ENCODE data around the gene SF3B6. TPM values are rescaled to one million over a fixed set of nuclear protein-coding genes. Genes with fewer than 3 reads are reported as not detected.
"Not testable (repeated sequence)": the region's sequence is repeated elsewhere in the genome, so short reads cannot be mapped to it uniquely, and the experiment has no call there.

The SF3B6 gene
- total RNA-seq, 1 donor from 2014 or later, result 47.7 TPM

GRCh38 chr2:24072259-24072658 is 3.9 kb downstream of the SF3B6 start:
- ATAC-seq (ENCODE audit: poor library complexity) (no peak), DNase-seq (no peak)
- intact Hi-C loops (cut with DNase I), result no loop called here

GRCh38 chr2:24065341-24065740 is 10.8 kb downstream of the SF3B6 start:
- DNase-seq, result no peak
- intact Hi-C loops (cut with DNase I), result no loop called here
- ATAC-seq (ENCODE audit: poor library complexity), result no peak

- intact Hi-C loops (cut with DNase I), result no loop called here
- ATAC-seq (ENCODE audit: poor library complexity), result no peak
- no peak for DNase-seq
These were observed 17.4 kb downstream of the SF3B6 start for GRCh38 chr2:24058564-24059271.

DNA sequence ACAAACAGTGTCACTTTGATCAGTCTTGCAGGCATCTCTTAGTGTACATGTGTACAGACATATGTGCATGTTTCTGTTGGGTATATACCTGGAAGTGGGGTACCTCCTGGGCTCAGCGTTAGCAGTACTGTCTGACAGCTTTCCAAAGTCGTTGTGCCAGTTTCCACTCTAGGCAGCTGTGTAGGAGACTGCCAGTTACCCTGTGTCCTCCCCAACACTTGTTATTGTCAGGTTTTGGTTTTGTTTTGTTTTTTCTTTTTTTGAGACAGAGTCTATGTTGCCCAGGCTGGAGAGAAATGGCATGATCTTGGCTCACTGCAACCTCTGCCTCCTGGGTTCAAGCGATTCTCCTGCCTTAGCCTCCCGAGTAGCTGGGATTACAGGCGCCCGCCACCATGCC is 20.4 kb downstream of the SF3B6 start:
- DNase-seq (no peak), ATAC-seq (ENCODE audit: poor library complexity) (no peak)

DNA sequence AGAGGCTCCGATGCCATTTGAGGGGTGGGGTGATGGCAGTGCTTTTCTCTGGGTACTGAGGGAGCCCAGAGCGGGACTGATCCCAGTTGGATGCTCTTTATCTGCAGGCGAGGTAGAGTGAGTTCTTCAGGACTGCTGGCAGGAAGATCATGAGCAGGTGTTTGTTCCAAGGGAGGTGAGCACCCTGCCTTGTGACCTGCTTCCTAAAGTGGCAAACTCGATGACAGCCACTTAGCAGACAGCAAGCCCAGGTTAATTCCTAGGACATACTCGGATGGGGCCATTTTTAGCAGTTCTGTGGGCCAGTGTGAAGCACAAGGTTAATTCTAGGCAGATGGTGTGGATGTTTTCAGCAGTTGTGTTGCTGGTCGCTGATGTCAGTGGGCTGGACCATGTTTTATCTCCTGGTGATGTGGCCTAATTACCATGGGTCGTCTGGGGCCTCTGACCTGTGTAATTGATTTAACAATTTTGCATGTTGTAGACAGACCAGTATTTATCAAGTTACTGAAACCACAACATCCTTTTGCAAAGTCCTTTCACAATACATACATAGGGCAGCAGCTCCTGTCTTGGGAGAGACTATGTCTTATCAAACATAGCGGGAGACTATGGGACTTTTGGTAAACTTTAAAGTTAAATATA is 21.6 kb downstream of the SF3B6 start:
- intact Hi-C loops (cut with DNase I), result no loop called here
- no peak for ATAC-seq (ENCODE audit: poor library complexity)
- no peak for DNase-seq

More for the DNA sequence above, 20.4 kb downstream of the SF3B6 start:
- intact Hi-C loops (cut with DNase I), result no loop called here

- ATAC-seq (ENCODE audit: poor library complexity) (no peak), DNase-seq (no peak)
- intact Hi-C loops (cut with DNase I), result no loop called here
These were observed 23.2 kb downstream of the SF3B6 start for GRCh38 chr2:24052951-24053350.

- DNase-seq (no peak), ATAC-seq (ENCODE audit: poor library complexity) (no peak)
- intact Hi-C loops (cut with DNase I), result no loop called here
These were observed 24.3 kb downstream of the SF3B6 start for GRCh38 chr2:24051833-24052232.

- ATAC-seq (ENCODE audit: poor library complexity), result peak; percentile 13
These were observed 25.8 kb downstream of the SF3B6 start for GRCh38 chr2:24050041-24050979.

GRCh38 chr2:24049485-24050021 is 26.6 kb downstream of the SF3B6 start, which contains the start of gene FKBP1B:
Gene FKBP1B (plus strand): TSS chr2:24049741. CDS start chr2:24049850, 109 bp downstream.
- peak; percentile 70 for DNase-seq
- peak; percentile 44 for ATAC-seq (ENCODE audit: poor library complexity)
- intact Hi-C loops (cut with DNase I), result no loop called here

More at GRCh38 chr2:24050041-24050979, 25.8 kb downstream of the SF3B6 start:
- intact Hi-C loops (cut with DNase I), result no loop called here
- DNase-seq, result peak; percentile 56

GRCh38 chr2:24048769-24049484 is 27.2 kb downstream of the SF3B6 start:
- no peak for ATAC-seq (ENCODE audit: poor library complexity)
- intact Hi-C loops (cut with DNase I), result no loop called here
- DNase-seq, result no peak

DNA sequence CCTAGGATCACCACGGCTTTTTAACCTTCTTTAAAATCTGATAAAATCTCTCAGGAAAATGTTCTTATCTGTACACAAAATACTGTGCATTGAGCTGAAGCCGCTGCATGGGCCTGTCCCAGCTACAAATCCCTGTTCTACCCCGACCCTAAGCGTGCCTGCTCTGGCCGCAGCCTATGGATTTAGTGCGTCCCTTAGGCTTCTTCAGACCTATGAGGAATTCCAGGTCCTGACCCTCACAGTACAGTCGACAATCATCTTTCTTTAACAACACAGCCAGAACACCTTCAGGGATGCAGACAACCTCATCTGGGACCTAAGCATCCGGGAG is 28.5 kb downstream of the SF3B6 start:
- no peak for ATAC-seq (ENCODE audit: poor library complexity)
- no peak for DNase-seq
- intact Hi-C loops (cut with DNase I), result no loop called here

GRCh38 chr2:24046930-24047702 is 29.0 kb downstream of the SF3B6 start, which contains the start of gene WDCP:
Gene WDCP (minus strand): TSS chr2:24047391. CDS start chr2:24039494, 7,897 bp downstream.
- ATAC-seq (ENCODE audit: poor library complexity), result peak; percentile 99
- DNase-seq, result peak; percentile 96
- intact Hi-C loops (cut with DNase I), result no loop called here

- intact Hi-C loops (cut with DNase I), result no loop called here
- no peak for DNase-seq
- no peak for ATAC-seq (ENCODE audit: poor library complexity)
These were observed 29.6 kb downstream of the SF3B6 start for GRCh38 chr2:24046599-24046929.

DNA sequence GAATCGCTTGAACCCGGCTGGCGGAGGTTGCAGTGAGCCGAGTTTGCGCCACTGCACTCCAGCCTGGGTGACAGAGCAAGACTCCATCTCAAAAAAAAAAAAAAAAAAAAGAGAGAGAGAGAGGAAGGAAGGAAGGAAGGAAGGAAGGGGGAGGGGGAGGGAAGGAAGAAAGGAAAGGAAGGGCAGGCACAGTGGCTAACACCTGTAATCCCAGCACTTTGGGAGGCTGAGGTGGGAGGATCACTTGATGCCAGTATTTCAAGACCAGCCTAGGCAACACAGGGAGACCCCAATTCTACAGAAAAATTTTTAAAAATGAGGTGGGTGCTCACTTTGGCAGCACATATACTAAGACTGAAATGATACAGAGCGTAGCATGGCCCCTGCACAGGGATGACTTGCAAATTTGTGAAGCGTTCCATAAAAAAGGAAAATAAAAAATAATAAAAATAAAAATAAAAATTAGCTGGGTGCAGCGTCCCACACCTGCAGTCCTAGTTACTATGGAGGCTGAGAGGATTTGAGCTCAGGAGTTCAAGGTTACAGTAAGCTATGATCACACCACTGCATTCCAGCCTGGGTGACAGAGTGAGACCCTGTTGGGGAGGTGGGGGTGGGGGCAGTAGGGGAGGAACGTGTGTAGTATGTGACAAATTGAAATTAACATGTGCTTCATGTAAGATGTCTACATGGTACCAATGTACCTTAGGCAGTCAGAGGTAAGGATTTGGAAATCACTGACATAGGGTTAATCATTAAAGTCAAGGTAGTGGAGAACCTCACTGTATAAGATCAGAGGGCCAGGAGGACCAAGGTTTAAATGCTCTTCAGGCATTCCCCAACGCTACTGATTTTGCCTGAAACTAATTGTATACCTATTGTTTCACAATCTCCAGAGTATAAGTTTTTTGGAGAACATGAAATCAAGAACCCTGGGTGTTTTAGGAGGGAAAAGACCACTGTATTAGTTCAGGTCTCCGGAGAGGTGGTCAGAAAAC is 30.3 kb downstream of the SF3B6 start:
- ATAC-seq (ENCODE audit: poor library complexity) (no peak), DNase-seq (no peak)
- intact Hi-C loops (cut with DNase I), result no loop called here

GRCh38 chr2:24043133-24043532 is 33.0 kb downstream of the SF3B6 start:
- ATAC-seq (ENCODE audit: poor library complexity); intact Hi-C loops (cut with DNase I); DNase-seq: not testable (repeated sequence)

GRCh38 chr2:24040511-24040910 is 35.6 kb downstream of the SF3B6 start:
- no peak for ATAC-seq (ENCODE audit: poor library complexity)
- intact Hi-C loops (cut with DNase I), result no loop called here
- DNase-seq, result no peak

Data from Right ventricle myocardium superior (tissue), 1 donor.